Muscle of leg (tissue), 11 donors: ENCODE data around the gene INSYN2B. TPM values are rescaled to one million over a fixed set of nuclear protein-coding genes. Genes with fewer than 3 reads are reported as not detected.
A peak's percentile ranks its signal among the peaks of the same experiment; 100 is the strongest.

ENCODE experiments used
- DNase-seq: peaks from one replicate; pipeline ENCODE4 v3.0.0; 2013
- H3K27ac ChIP-seq: one replicate; pipeline ENCODE4 v1.5.1; 2013; ENCODE audit warnings: mild to moderate bottlenecking, low read length, control low read depth
- H3K27me3 ChIP-seq: one replicate; pipeline ENCODE4 v1.6.1; 2013; ENCODE audit warnings: low read length; ENCODE audit not compliant: control insufficient read depth, insufficient read depth
- H3K36me3 ChIP-seq: one replicate; pipeline ENCODE4 v1.6.1; 2013; ENCODE audit warnings: low read length; ENCODE audit not compliant: control insufficient read depth, insufficient read depth
- H3K4me1 ChIP-seq: one replicate; pipeline ENCODE4 v1.6.1; 2013; ENCODE audit warnings: low read length; ENCODE audit not compliant: control insufficient read depth, insufficient read depth
- H3K4me3 ChIP-seq: one replicate; pipeline ENCODE4 v1.5.1; 2013; ENCODE audit warnings: low read length, control low read depth
- H3K9me3 ChIP-seq: replicated peaks from 2 replicates; pipeline ENCODE4 v1.6.1; 2013; ENCODE audit warnings: low read depth, low read length; ENCODE audit not compliant: control insufficient read depth
- WGBS: methylation state at CpG from one replicate; pipeline ENCODE4 v1.1.5; 2013; ENCODE audit warnings: missing lambda C conversion rate; ENCODE audit not compliant: insufficient coverage; 5-methylcytosine and 5-hydroxymethylcytosine counted together
- polyA plus RNA-seq, 8 donors: library from polyadenylated mRNA; unstranded; fragments of 120-200 nt; gene quantifications; one replicate each; pipeline versions ENCODE4 v1.2.1 to v1.2.3, GENCODE V29; 2013; ENCODE audit warnings: inconsistent platforms in 1 of 8, low replicate concordance in 1 of 8; ENCODE audit not compliant: insufficient read length in 8 of 8, insufficient read depth in 1 of 8
- total RNA-seq: library from RNA; stranded (reverse); fragments of 120-200 nt; gene quantifications from one replicate; pipeline ENCODE4 v1.2.4, GENCODE V29; 2013

Gene INSYN2B
- total and polyA plus RNA-seq, 9 donors: 0.04 to 0.46 (median 0.26) TPM

DNA sequence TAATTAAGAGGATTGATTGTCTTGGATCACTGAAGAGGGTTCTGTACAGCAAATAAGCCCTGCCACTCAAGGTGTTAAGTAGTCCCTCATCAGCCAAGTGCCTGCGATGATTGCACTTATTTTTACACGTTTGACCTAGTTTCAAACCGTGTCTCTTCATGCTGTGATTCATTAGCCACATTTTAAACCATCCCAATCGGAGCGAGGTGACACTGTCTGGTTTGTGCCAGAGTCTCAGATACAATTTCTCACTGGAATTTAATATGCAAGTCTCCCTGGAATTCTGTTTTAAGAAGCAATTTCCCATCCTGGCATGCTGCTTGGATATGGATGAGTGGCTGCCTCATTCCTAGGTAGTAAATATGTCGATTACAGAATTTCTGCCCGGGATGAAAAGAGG, 1.6 kb downstream of the INSYN2B start:
- Histone ChIP-seq H3K27ac (no peak overlapping the region), H3K9me3 (no peaks in the 10 kb centered on the region), H3K4me1 (peaks cover 3% of the 10 kb centered on the region), H3K4me3 (no peak overlapping the region), H3K27me3 (peaks cover 7% of the 10 kb centered on the region), H3K36me3 (no peaks in the 10 kb centered on the region)
- no peak for DNase-seq
- WGBS: 42% methylated on average over 4 of the region's 7 CpGs

DNA sequence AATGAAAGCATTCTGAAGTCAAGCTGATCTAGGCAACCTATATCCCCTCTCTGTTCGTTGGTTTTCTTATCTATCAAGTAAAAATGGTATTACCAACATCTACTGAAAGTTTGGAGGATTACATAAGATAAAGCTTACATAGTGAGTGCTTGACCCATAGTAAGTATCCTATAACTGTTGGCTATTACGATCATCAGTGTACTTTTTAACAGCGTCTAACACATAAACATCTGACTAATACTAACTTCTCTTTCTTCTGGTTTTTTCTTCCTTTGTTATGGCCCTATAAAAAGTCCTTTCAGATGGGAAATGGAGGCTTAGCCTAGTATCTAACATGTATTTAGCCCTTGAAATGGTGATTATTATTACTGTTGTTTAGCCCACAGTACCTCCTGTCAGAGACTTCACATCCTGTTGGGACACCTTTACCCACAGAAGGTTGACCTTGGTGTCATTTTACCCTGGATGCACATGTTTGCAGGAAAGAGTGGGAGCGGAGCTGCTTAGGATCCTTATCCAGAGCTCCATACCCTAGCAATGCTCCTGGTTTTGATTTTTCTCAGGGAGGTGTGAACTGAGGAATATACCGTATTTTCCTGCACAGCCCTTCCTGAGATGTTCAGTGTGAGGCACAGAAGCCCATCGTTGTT, 6.0 kb downstream of the INSYN2B start:
- no peak overlapping the region for H3K27ac ChIP-seq
- peaks cover 7% of the 10 kb centered on the region for H3K27me3 ChIP-seq
- H3K4me3 ChIP-seq: no peak overlapping the region
- DNase-seq: no peak
- WGBS: no CpG with 5 or more reads among the region's 6 CpGs
- no peaks in the 10 kb centered on the region for H3K36me3 ChIP-seq
- H3K4me1 ChIP-seq: peaks cover 3% of the 10 kb centered on the region
- no peaks in the 10 kb centered on the region for H3K9me3 ChIP-seq

- Histone ChIP-seq H3K36me3 (no peaks in the 10 kb centered on the region), H3K27ac (no peak overlapping the region), H3K9me3 (no peaks in the 10 kb centered on the region), H3K4me1 (peaks cover 3% of the 10 kb centered on the region), H3K4me3 (no peak overlapping the region), H3K27me3 (peaks cover 5% of the 10 kb centered on the region)
- DNase-seq: no peak
- no CpG with 5 or more reads among the region's 3 CpGs for WGBS
Measured at GRCh38 chr5:169973056-169973455, 7.2 kb downstream of the INSYN2B start.

DNA sequence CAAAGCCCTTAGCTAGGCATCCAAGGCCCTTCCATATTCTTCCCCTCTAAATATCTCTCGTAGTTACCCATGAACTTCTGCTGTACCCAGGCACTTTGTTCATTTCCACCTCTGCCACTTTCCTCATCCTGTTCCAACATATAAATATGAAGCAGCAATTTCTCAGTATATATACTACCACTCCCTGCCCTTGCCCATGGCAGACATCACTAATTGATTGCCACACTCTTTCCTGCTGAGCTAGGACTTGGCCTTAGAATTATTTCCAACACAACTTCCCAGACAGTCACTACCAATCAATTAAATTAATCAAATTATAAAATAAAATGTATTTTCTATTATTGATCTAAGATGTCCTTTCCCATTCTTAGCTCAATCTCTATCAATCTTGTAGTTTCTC, 8.5 kb downstream of the INSYN2B start:
- Histone ChIP-seq H3K9me3 (no peaks in the 10 kb centered on the region), H3K27ac (no peak overlapping the region), H3K36me3 (no peaks in the 10 kb centered on the region), H3K27me3 (no peaks in the 10 kb centered on the region), H3K4me3 (no peak overlapping the region), H3K4me1 (no peaks in the 10 kb centered on the region)
- DNase-seq: no peak
- WGBS: 100% methylated on average over 1 of the region's 1 CpG

- Histone ChIP-seq H3K9me3 (no peaks in the 10 kb centered on the region), H3K4me1 (no peaks in the 10 kb centered on the region), H3K27me3 (no peaks in the 10 kb centered on the region), H3K4me3 (no peak overlapping the region), H3K27ac (no peak overlapping the region), H3K36me3 (no peaks in the 10 kb centered on the region)
- peak; percentile 47 for DNase-seq
- WGBS: 53% methylated on average over 7 of the region's 8 CpGs
Measured at GRCh38 chr5:169970911-169971765, 9.2 kb downstream of the INSYN2B start.

DNA sequence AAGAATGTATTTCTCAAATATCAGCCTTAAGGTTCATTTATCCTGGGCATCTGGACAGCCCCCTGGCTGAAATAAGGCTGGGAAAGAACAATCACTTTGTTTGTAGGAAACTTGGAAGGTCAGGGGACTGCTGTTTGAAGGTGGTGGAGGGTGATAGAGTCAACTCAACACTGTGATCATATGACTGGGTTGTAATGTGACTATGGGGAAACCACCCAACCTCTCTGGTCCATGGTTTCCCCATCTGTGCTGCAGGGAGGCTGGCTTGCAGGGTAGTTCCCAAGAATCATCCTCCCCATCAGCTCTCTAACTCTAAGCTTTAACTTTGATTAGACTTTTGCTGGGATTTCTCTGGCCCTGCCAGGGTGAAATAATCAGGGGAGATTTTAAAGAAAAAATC, 10.0 kb downstream of the INSYN2B start:
- no peaks in the 10 kb centered on the region for H3K4me1 ChIP-seq
- no peak for DNase-seq
- no peaks in the 10 kb centered on the region for H3K36me3 ChIP-seq
- H3K27ac ChIP-seq: no peak overlapping the region
- H3K27me3 ChIP-seq: no peaks in the 10 kb centered on the region
- H3K4me3 ChIP-seq: no peak overlapping the region
- H3K9me3 ChIP-seq: no peaks in the 10 kb centered on the region

DNA sequence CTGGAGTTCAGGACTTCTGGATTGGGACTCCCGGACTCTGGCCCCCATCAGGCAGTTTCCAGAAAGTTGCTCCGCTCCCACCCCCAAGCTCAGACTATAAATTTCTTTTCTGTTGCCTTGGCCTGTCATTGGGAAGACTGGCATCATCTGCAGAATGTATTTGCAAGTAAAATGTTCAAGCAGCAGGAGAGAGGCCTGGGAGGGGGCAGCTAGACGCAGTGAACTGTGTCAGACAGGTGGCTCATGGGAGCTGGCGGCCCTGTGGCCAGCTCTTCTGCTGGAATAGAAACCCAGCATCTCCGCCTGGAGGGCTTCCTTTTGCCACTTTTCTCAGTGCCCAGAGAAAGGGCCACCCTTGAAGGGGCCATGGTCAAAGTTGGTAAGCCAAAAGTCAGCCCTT, 16.0 kb downstream of the INSYN2B start:
- 51% methylated on average over 3 of the region's 5 CpGs for WGBS
- no peak overlapping the region for H3K27ac ChIP-seq
- no peaks in the 10 kb centered on the region for H3K27me3 ChIP-seq
- no peaks in the 10 kb centered on the region for H3K9me3 ChIP-seq
- H3K4me3 ChIP-seq: no peak overlapping the region
- DNase-seq: no peak
- no peaks in the 10 kb centered on the region for H3K4me1 ChIP-seq
- H3K36me3 ChIP-seq: no peaks in the 10 kb centered on the region

DNA sequence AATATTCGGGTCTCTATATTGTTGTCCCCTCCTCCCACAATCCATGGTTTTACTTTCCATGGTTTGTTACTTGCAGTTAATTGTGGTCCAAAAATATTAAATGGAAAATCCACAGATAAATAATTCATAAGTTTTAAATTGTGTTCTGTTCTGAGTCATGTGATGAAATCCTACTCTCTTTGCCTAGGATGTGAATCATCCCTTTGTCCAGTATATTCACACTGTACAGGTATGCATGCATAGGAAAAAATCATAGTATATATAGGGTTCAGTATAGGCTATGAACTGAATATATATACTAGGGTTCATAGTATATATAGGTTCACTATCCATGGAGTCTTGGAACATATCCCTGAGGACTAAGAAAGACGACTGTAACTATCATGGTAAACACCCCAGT, 19.6 kb downstream of the INSYN2B start:
- Histone ChIP-seq H3K4me3 (no peak overlapping the region), H3K4me1 (no peaks in the 10 kb centered on the region), H3K27me3 (no peaks in the 10 kb centered on the region), H3K36me3 (no peaks in the 10 kb centered on the region), H3K27ac (no peak overlapping the region), H3K9me3 (no peaks in the 10 kb centered on the region)
- no peak for DNase-seq
- WGBS: no CpG with 5 or more reads among the region's 2 CpGs

DNA sequence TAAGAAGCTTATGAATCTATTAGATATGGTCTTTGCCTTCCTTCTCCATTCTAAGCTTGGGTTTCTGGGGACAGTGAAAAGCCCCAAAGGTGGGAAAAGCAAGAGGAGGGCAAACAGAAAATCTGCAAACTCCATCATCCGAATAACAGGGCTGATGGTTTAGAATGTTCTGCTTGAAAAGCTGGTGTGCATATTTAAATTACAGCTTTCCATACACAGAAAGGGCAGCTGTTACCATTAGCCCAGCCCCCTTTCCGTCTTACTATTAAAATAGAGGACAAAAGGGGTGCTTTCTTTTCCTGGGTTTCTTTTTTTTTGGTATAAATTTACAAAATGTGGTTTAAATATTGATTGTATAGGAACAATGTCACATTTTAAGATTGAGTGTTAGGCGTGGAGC, 22.0 kb downstream of the INSYN2B start:
- DNase-seq: no peak
- no peaks in the 10 kb centered on the region for H3K9me3 ChIP-seq
- H3K4me3 ChIP-seq: no peak overlapping the region
- 100% methylated on average over 1 of the region's 3 CpGs for WGBS
- H3K27me3 ChIP-seq: no peaks in the 10 kb centered on the region
- H3K4me1 ChIP-seq: no peaks in the 10 kb centered on the region
- H3K27ac ChIP-seq: no peak overlapping the region
- no peaks in the 10 kb centered on the region for H3K36me3 ChIP-seq

GRCh38 chr5:169956756-169957155, 23.5 kb downstream of the INSYN2B start:
- Histone ChIP-seq H3K36me3 (no peaks in the 10 kb centered on the region), H3K27ac (no peak overlapping the region), H3K4me3 (no peak overlapping the region), H3K4me1 (no peaks in the 10 kb centered on the region), H3K9me3 (no peaks in the 10 kb centered on the region), H3K27me3 (no peaks in the 10 kb centered on the region)
- DNase-seq: no peak
